Astrocyte of the cerebellum (primary cell): Measurements from ENCODE around the gene TFF1.

Experiments used
- DNase-seq: peaks from one replicate; pipeline ENCODE4 v3.0.0-alpha.2; 2011; ENCODE audit warnings: low read depth
- H3K4me3 ChIP-seq: 2 replicates; pipeline ENCODE4 v1.5.1; 2011; ENCODE audit warnings: mild to moderate bottlenecking, low read depth, low read length, moderate library complexity
- in situ Hi-C: cut with HindIII; loops from 2 replicates; pipeline ENCODE4 v1.10.0; 2017; ENCODE audit warnings: low sequenced_read_pairs
- TF ChIP-seq, protein P1 (sequence below): IDR thresholded peaks from 2 replicates; pipeline ENCODE4 v1.5.1; 2012; ENCODE audit warnings: low read length, low read depth, moderate library complexity, mild to moderate bottlenecking; ENCODE audit errors: missing control alignments

Gene TFF1

DNA sequence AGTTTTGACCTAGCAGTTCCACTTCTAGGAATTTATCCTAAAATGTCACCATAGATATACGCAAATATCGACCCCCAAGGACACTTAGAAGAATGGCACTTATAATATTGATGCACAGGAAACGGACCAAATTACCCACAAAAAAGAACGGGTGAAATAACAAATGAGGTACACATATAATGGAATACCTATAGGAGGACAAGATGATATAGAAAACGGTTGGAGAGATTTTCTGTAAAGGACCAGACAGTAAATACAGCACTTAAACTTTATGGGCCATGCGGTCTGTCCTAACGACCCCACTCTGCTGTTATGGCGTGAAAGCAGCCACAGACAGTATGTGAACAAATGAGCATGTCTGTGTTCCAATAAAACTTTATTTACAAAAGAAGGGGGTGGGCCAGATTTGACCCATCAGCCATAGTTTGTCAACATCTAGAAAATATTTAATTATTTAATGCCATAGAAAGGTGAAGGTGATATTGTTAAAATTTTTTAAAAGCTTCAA, 27.2 kb upstream of the TFF1 start:
- DNase-seq = no peak
- in situ Hi-C loops = no loop called here
- TF ChIP-seq, protein P1, sequence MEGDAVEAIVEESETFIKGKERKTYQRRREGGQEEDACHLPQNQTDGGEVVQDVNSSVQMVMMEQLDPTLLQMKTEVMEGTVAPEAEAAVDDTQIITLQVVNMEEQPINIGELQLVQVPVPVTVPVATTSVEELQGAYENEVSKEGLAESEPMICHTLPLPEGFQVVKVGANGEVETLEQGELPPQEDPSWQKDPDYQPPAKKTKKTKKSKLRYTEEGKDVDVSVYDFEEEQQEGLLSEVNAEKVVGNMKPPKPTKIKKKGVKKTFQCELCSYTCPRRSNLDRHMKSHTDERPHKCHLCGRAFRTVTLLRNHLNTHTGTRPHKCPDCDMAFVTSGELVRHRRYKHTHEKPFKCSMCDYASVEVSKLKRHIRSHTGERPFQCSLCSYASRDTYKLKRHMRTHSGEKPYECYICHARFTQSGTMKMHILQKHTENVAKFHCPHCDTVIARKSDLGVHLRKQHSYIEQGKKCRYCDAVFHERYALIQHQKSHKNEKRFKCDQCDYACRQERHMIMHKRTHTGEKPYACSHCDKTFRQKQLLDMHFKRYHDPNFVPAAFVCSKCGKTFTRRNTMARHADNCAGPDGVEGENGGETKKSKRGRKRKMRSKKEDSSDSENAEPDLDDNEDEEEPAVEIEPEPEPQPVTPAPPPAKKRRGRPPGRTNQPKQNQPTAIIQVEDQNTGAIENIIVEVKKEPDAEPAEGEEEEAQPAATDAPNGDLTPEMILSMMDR = no peak
- no peak overlapping the region for H3K4me3 ChIP-seq

- TF ChIP-seq, protein P1 = no peak
- DNase-seq = no peak
- H3K4me3 ChIP-seq = no peak overlapping the region
- in situ Hi-C loops = no loop called here
Measured at GRCh38 chr21:42392731-42393442, 26.6 kb upstream of the TFF1 start.

GRCh38 chr21:42391297-42391696, 25.0 kb upstream of the TFF1 start:
- in situ Hi-C loops = no loop called here
- no peak for DNase-seq
- TF ChIP-seq, protein P1 = no peak
- no peak overlapping the region for H3K4me3 ChIP-seq

- TF ChIP-seq, protein P1 = no peak
- DNase-seq = no peak
- in situ Hi-C loops = no loop called here
- H3K4me3 ChIP-seq = no peak overlapping the region
Measured at GRCh38 chr21:42390696-42391095, 24.4 kb upstream of the TFF1 start.

GRCh38 chr21:42390193-42390592, 23.9 kb upstream of the TFF1 start:
- H3K4me3 ChIP-seq = no peak overlapping the region
- TF ChIP-seq, protein P1 = no peak
- in situ Hi-C loops = no loop called here
- DNase-seq = no peak

DNA sequence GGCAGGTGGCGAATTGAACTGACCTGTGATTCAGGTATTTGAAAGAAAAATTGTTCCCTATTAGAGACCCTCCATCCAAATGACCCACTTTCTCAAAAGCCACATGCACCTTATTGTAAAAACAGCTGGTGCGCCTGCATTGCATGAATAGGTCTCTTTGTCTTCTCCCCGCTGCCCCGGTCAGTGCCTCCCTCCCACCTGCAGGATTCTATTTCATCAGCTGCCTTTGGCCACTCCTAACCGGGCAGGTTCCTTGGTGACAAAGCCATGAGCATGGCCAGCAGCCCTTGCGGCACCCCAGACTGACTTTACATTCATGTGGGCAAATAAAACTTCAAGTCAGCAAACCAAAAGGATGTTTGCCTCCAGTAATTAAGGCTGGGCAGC, 23.1 kb upstream of the TFF1 start:
- in situ Hi-C loops = no loop called here
- H3K4me3 ChIP-seq = no peak overlapping the region

More for the DNA sequence above, 23.1 kb upstream of the TFF1 start:
- no peak for DNase-seq
- TF ChIP-seq, protein P1 = no peak
